Chondrocyte (in vitro differentiated cells): Measurements from ENCODE around the gene ADGRD1. TPM values are rescaled to one million over a fixed set of nuclear protein-coding genes. Genes with fewer than 3 reads are reported as not detected.
A peak's percentile ranks its signal among the peaks of the same experiment; 100 is the strongest.

ENCODE experiments used
- DNase-seq: peaks from one replicate; pipeline ENCODE4 v3.0.0; 2021; ENCODE audit warnings: mixed read lengths, low spot score
- H3K27ac Mint-ChIP-seq: one replicate; pipeline ENCODE4 v1.8.0; 2021; ENCODE audit warnings: mild to moderate bottlenecking, moderate library complexity, mixed read lengths; ENCODE audit not compliant: unreplicated experiment
- H3K27me3 Mint-ChIP-seq: 2 replicates; pipeline ENCODE4 v1.8.0; 2021; ENCODE audit warnings: low read depth, mixed read lengths
- H3K36me3 Mint-ChIP-seq: 2 replicates; pipeline ENCODE4 v1.8.0; 2021; ENCODE audit warnings: low read depth, mixed read lengths
- H3K4me1 Mint-ChIP-seq: 2 replicates; pipeline ENCODE4 v1.8.0; 2021; ENCODE audit warnings: low read depth, mild to moderate bottlenecking, mixed read lengths
- H3K4me3 Mint-ChIP-seq: one replicate; pipeline ENCODE4 v1.8.0; 2021; ENCODE audit warnings: mild to moderate bottlenecking, moderate library complexity, mixed read lengths; ENCODE audit not compliant: unreplicated experiment
- H3K9me3 Mint-ChIP-seq: 2 replicates; pipeline ENCODE4 v1.8.0; 2021; ENCODE audit warnings: low read depth, mixed read lengths
- total RNA-seq: library from RNA; stranded (reverse); gene quantifications from 3 replicates; pipeline ENCODE4 v1.2.1, GENCODE V29; 2021
- TF ChIP-seq, protein P1 (sequence below): fragments of 200-600 bp; sonication (generic); IDR thresholded peaks from 2 replicates; pipeline ENCODE4 v1.5.0; 2021; ENCODE audit warnings: antibody characterized with exemption, mild to moderate bottlenecking, moderate library complexity

The ADGRD1 gene
- total RNA-seq, 1 donor from 2014 or later = 4.7 TPM

GRCh38 chr12:130948751-130949150 is 5.0 kb upstream of the ADGRD1 start:
- Mint-ChIP-seq H3K4me1 (peaks cover 9% of the 10 kb centered on the region), H3K4me3 (no peak overlapping the region), H3K9me3 (peaks cover 21% of the 10 kb centered on the region), H3K27ac (no peak overlapping the region), H3K36me3 (peaks cover 8% of the 10 kb centered on the region), H3K27me3 (peaks cover 3% of the 10 kb centered on the region)
- DNase-seq = no peak
- TF ChIP-seq, protein P1, sequence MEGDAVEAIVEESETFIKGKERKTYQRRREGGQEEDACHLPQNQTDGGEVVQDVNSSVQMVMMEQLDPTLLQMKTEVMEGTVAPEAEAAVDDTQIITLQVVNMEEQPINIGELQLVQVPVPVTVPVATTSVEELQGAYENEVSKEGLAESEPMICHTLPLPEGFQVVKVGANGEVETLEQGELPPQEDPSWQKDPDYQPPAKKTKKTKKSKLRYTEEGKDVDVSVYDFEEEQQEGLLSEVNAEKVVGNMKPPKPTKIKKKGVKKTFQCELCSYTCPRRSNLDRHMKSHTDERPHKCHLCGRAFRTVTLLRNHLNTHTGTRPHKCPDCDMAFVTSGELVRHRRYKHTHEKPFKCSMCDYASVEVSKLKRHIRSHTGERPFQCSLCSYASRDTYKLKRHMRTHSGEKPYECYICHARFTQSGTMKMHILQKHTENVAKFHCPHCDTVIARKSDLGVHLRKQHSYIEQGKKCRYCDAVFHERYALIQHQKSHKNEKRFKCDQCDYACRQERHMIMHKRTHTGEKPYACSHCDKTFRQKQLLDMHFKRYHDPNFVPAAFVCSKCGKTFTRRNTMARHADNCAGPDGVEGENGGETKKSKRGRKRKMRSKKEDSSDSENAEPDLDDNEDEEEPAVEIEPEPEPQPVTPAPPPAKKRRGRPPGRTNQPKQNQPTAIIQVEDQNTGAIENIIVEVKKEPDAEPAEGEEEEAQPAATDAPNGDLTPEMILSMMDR = no peak

DNA sequence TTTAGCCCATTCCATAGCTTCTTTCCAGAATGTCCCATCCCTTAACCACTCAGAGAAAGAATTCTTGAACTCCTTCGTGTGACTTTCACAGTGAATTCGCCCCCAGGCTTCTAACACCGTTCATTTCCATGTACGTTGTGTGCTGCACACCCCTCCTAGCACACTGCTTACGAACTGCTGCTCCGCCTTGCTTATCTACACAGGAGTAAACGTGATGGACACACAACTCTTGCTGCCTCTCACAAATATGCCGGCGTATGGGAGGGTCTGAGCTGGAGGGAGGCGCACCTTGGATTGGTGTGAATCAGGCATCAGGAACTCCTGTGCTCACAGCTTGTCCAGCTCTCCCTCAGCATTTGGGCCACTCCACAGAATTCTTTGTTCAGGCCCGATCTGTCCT is 3.9 kb upstream of the ADGRD1 start:
- no peak overlapping the region for H3K27ac Mint-ChIP-seq
- peaks cover 19% of the 10 kb centered on the region for H3K4me1 Mint-ChIP-seq
- H3K9me3 Mint-ChIP-seq = peaks cover 13% of the 10 kb centered on the region
- H3K36me3 Mint-ChIP-seq = peaks cover 8% of the 10 kb centered on the region
- H3K4me3 Mint-ChIP-seq = no peak overlapping the region
- DNase-seq = no peak
- TF ChIP-seq, protein P1 = no peak
- peaks cover 3% of the 10 kb centered on the region for H3K27me3 Mint-ChIP-seq

DNA sequence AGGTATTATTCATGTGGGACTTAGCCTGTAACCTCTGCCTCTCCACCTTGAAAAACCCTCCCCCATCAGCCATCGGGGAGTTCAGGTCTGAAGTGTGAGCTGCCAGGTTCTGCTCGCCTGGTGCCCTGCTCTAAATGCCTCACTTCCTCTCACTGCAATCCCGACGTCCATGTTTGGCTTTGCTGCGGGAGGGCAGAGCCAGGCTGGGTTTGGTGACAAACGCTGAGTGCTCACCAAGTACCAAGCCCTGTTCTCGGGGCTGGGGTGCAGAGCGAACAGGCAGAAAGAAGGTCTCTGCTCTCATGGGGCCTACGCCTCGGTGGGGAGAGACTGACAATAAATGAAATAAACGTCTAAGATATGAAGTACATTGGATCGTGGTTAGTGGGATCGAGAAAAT is 2.1 kb upstream of the ADGRD1 start:
- no peak for DNase-seq

GRCh38 chr12:130952171-130952954 is 1.3 kb upstream of the ADGRD1 start:
- Mint-ChIP-seq H3K36me3 (no peaks in the 10 kb centered on the region), H3K27ac (no peak overlapping the region), H3K4me1 (peaks cover 20% of the 10 kb centered on the region), H3K4me3 (no peak overlapping the region), H3K27me3 (no peaks in the 10 kb centered on the region), H3K9me3 (no peaks in the 10 kb centered on the region)
- DNase-seq = no peak
- TF ChIP-seq, protein P1 = no peak

More for the DNA sequence above, 2.1 kb upstream of the ADGRD1 start:
- H3K9me3 Mint-ChIP-seq = no peaks in the 10 kb centered on the region
- no peak overlapping the region for H3K4me3 Mint-ChIP-seq
- TF ChIP-seq, protein P1 = no peak
- no peak overlapping the region for H3K27ac Mint-ChIP-seq
- H3K27me3 Mint-ChIP-seq = no peaks in the 10 kb centered on the region
- H3K4me1 Mint-ChIP-seq = peaks cover 20% of the 10 kb centered on the region
- no peaks in the 10 kb centered on the region for H3K36me3 Mint-ChIP-seq

DNA sequence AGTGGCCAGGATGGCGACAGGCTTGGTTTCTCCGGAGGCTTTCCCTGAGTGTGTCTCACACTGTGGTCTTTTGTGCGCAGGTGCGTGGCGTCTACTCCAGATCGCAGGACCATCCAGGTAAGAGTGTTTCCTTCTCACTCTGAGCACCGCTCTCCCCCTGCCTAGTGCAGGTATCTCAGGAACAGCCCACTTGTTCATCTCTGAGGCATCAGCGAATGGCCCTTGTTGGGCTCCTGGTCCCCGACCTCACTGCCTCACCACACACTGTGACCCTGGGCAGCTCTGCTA is 781 bp downstream of the ADGRD1 start:
- Mint-ChIP-seq H3K27me3 (peaks cover 5% of the 10 kb centered on the region), H3K27ac (no peak overlapping the region), H3K4me3 (peak overlapping the region; percentile 78), H3K36me3 (no peaks in the 10 kb centered on the region), H3K4me1 (peaks cover 23% of the 10 kb centered on the region), H3K9me3 (no peaks in the 10 kb centered on the region)
- TF ChIP-seq, protein P1 = no peak
- no peak for DNase-seq
